Kidney (tissue), 14 donors: ENCODE measurements around the gene CTNNAL1. TPM values are rescaled to one million over a fixed set of nuclear protein-coding genes. Genes with fewer than 3 reads are reported as not detected.

Source experiments
- DNase-seq, 5 donors: peaks; one replicate each; pipeline ENCODE4 v3.0.0-alpha.2; 2013 to 2020
- FAIRE-seq: peaks from 2 replicates; lab custom pipeline; 2012; peaks lifted over from hg19 to GRCh38; lab: Jason Lieb, UNC
- H3K27ac ChIP-seq, 2 donors: one replicate each; pipeline ENCODE4 v1.7.0; 2013; ENCODE audit warnings: low read depth in 2 of 2, low read length in 2 of 2, inconsistent platforms in 1 of 2
- H3K27me3 ChIP-seq: one replicate; pipeline ENCODE4 v1.7.1; 2013; ENCODE audit warnings: low read length, inconsistent platforms; ENCODE audit not compliant: control insufficient read depth, insufficient read depth
- H3K36me3 ChIP-seq, 3 donors: one replicate each; pipeline versions ENCODE4 v1.7.0 to v1.7.1; 2013; ENCODE audit warnings: low read length in 3 of 3, control low read depth in 1 of 3, inconsistent platforms in 1 of 3; ENCODE audit not compliant: insufficient read depth in 3 of 3, control insufficient read depth in 2 of 3
- H3K4me1 ChIP-seq, 3 donors: one replicate each; pipeline versions ENCODE4 v1.7.0 to v1.7.1; 2013; ENCODE audit warnings: low read length in 3 of 3, inconsistent platforms in 1 of 3, low read depth in 1 of 3; ENCODE audit not compliant: control insufficient read depth in 2 of 3, insufficient read depth in 2 of 3
- H3K4me3 ChIP-seq, 3 donors: one replicate each; pipeline versions ENCODE4 v1.7.0 to v1.8.1; 2013; ENCODE audit warnings: low read length in 3 of 3, control low read depth in 1 of 3, inconsistent platforms in 1 of 3
- H3K9ac ChIP-seq, 3 donors: one replicate each; pipeline versions ENCODE4 v1.7.0 to v1.7.1; 2013; ENCODE audit warnings: low read length in 3 of 3, control low read depth in 1 of 3, inconsistent platforms in 1 of 3
- H3K9me3 ChIP-seq, 3 donors: one replicate each; pipeline versions ENCODE4 v1.7.0 to v1.7.1; 2013; ENCODE audit warnings: low read length in 3 of 3, control low read depth in 1 of 3, inconsistent platforms in 1 of 3; ENCODE audit not compliant: control insufficient read depth in 2 of 3, insufficient read depth in 1 of 3
- intact Hi-C: fragments of 100-400 bp; cut with DNase I; formaldehyde crosslinking; loops from one replicate; pipeline ENCODE4 v1.11.1; 2022
- polyA plus RNA-seq: library from polyadenylated mRNA; stranded (reverse); fragments of 350-450 nt; fragmentation: Illumina TruSeq; extraction: RNeasy Lipid Tissue Mini Kit (QIAGEN cat#74804); gene quantifications from one replicate; pipeline ENCODE4 v1.2.3, GENCODE V29; 2014; ENCODE audit warnings: low read depth, low replicate concordance; ENCODE audit not compliant: insufficient read depth
- total RNA-seq: library from RNA; stranded (reverse); fragmentation: NEBNext Ultra II Directional; extraction: Animal tissue kit (Norgen Biotek cat#: 25700); gene quantifications from one replicate; pipeline ENCODE4 v1.2.1, GENCODE V29; 2021
- TF ChIP-seq, protein P1 (sequence below): IDR thresholded peaks from 3 replicates; pipeline ENCODE4 v1.5.1; 2012; ENCODE audit warnings: mild to moderate bottlenecking, moderate library complexity, borderline replicate concordance; ENCODE audit not compliant: insufficient read depth; ENCODE audit errors: extremely low read depth
- donor health status: control.
- donor health status: control.
- donor health status: control.
- donor health status: control.
- donor health status: control.
- donor health status: DM: yes; HTN: yes; CAD: no.
- donor health status: Normal renal cell carcinoma (clear cell type).

The CTNNAL1 gene
- total and polyA plus RNA-seq, 2 donors from 2014 or later, result 38.6 to 54.8 TPM

DNA sequence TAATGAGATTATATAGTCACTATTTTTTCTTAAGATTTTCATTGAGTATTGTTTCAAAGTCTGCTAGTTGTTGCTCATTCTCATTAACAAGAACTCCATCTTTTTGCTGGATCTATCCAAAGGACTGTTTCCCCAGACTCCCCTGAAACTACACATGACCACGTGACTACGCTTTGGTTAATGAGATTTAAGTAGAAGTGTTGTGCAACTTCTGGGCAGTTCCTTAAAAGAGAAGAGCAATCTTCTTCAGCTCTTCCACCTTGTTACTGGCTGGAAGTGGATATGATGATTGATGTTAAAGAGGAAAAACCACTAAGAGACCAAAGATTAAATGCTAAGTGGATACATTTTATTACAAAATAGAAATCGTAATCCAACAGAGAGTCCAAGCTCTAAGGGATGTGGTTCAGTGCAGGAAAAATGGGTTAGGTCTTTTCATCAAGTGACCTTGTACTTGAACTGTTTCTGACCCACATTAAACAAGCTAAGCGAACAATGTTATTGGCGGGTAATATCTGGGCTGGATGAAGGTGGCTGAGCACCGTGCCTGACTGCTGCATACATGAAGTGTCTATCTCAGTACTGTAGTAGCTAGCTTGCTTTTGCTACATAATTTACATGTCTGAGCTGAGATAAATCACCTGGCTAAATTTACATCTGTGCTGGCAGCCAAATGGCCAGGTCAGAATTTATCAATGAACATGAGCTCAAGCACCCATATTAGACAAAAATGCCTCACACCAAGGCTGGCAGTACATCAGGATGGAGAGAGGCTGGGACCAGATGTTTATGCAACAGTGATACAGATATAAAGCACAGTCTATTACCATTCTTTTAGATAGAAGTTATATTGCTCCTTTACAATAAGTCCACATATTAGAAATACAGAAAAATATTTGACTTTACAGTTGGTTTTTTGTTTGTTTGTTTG, 7.5 kb upstream of the CTNNAL1 start:
- H3K4me1 ChIP-seq, result peaks cover 0 to 19% (median 4%) of the 10 kb centered on the region in 3 donors
- H3K27me3 ChIP-seq, result no peaks in the 10 kb centered on the region
- no peak overlapping the region for H3K4me3 ChIP-seq
- no peak for DNase-seq
- no peaks in the 10 kb centered on the region for H3K9me3 ChIP-seq
- TF ChIP-seq, protein P1, sequence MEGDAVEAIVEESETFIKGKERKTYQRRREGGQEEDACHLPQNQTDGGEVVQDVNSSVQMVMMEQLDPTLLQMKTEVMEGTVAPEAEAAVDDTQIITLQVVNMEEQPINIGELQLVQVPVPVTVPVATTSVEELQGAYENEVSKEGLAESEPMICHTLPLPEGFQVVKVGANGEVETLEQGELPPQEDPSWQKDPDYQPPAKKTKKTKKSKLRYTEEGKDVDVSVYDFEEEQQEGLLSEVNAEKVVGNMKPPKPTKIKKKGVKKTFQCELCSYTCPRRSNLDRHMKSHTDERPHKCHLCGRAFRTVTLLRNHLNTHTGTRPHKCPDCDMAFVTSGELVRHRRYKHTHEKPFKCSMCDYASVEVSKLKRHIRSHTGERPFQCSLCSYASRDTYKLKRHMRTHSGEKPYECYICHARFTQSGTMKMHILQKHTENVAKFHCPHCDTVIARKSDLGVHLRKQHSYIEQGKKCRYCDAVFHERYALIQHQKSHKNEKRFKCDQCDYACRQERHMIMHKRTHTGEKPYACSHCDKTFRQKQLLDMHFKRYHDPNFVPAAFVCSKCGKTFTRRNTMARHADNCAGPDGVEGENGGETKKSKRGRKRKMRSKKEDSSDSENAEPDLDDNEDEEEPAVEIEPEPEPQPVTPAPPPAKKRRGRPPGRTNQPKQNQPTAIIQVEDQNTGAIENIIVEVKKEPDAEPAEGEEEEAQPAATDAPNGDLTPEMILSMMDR, result no peak
- FAIRE-seq, result no peak
- H3K9ac ChIP-seq, result no peak overlapping the region
- intact Hi-C loops, result no loop called here
- H3K27ac ChIP-seq, result no peak overlapping the region
- H3K36me3 ChIP-seq, result peaks cover 0 to 4% (median 2%) of the 10 kb centered on the region in 3 donors

DNA sequence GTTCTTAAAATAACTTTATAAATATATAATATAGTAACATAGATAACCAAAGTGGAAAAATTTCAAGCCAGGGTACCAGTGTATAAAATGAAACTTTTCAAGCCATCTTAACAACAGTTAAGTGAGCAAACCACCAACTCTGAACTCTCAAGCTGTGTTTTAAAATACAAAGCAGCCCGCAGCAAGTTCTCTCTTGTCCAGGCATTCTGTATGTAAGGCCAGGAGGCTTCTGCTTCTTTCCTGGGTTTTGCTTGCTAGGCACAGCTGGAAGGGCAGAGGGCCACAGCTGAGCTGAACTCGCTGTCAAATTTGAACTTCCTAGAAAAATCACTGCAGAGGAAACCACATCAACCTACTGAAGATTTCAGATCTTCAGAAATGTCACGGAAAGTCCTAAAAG, 6.8 kb upstream of the CTNNAL1 start:
- intact Hi-C loops, result no loop called here
- no peak for FAIRE-seq

DNA sequence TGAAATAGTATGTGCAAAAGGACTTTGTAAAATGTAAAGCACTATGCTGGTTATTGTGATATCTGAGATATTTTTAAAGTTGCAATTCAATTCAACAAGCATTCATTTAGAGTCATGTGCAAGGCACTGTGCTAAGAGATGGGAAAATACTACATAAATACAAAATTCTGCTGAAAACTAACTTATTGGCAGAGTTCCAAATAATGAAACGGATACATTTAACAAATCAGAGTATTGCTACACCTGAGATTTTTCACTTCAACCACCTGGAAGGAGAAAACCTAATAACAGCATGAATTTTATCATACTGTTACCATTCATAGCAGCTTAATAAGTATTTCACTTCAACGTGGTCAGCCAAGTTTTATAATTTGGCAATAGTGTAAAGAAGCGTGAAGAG, 6.1 kb upstream of the CTNNAL1 start:
- FAIRE-seq, result no peak
- Histone ChIP-seq H3K36me3 (peaks cover 0 to 4% (median 2%) of the 10 kb centered on the region in 3 donors), H3K27me3 (no peaks in the 10 kb centered on the region), H3K4me3 (no peak overlapping the region), H3K27ac (no peak overlapping the region), H3K4me1 (peaks cover 4 to 24% (median 8%) of the 10 kb centered on the region in 3 donors), H3K9ac (no peak overlapping the region), H3K9me3 (no peaks in the 10 kb centered on the region)
- intact Hi-C loops, result no loop called here
- no peak for DNase-seq
- TF ChIP-seq, protein P1, result no peak

More for the DNA sequence above, 6.8 kb upstream of the CTNNAL1 start:
- Histone ChIP-seq H3K27ac (no peak overlapping the region), H3K4me3 (no peak overlapping the region), H3K36me3 (peaks cover 0 to 4% (median 2%) of the 10 kb centered on the region in 3 donors), H3K27me3 (no peaks in the 10 kb centered on the region), H3K9me3 (no peaks in the 10 kb centered on the region), H3K4me1 (peaks cover 0 to 20% (median 4%) of the 10 kb centered on the region in 3 donors), H3K9ac (no peak overlapping the region)
- DNase-seq, result no peak
- TF ChIP-seq, protein P1, result no peak
